Hippocampal formation (tissue), 2 donors: ENCODE measurements around the gene C1orf105.

Source experiments
- DNase-seq, 2 donors: peaks; one replicate each; lab custom pipeline; 2025; lab: John Stamatoyannopoulos, UW

The C1orf105 gene

DNA sequence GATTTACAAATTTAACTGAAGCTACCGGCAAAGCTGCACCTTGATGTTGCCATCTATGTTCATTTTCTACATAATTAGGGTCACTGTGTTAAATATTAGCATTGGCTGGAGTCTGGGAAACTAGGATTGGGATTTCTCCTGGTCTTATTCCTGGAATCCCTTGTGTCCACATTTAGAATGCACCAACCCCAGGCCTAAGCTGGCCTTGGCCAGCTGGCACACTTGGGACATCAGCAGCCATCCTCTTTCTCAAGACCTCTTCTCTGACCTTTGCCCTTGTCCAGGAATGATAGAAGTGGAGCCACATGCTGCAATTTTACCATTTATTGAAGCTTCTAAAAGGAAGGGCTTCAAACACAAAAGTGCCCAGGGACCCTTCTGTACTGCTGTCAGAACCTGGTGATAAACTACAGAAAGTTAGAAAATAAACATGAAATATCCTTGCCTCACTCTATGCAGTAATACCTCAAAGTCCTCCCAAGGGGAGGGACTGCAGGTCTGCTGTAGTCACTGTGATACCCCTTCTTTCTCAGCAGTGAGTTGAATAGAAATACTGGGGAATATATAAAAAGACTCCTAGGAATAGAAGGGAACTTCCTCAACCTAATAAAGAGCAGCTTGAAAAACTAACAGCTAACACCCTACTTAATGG, 37.1 kb downstream of the C1orf105 start:
- no peak for DNase-seq

DNA sequence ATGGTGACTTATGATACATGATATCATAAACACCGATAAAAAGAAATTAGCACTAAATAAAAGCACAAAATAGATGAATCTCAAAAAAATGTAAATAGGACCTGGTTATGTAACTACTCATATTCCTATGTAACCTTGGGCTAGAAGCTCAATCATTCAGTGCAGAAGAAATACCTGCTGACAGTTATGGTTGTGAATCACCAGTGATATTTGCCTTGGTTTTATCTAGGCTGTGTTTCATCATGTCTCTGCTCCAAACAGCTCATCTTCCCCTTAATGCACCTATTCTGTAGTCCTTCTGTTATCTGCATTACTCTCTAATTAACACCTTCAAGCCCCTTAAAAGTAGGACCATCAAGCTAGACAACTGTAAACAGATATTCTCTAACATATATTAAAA, 39.7 kb downstream of the C1orf105 start:
- DNase-seq, result no peak

GRCh38 chr1:172460887-172461315, 40.4 kb downstream of the C1orf105 start:
- DNase-seq, result no peak

GRCh38 chr1:172465617-172466016, 45.1 kb downstream of the C1orf105 start:
- no peak for DNase-seq

DNA sequence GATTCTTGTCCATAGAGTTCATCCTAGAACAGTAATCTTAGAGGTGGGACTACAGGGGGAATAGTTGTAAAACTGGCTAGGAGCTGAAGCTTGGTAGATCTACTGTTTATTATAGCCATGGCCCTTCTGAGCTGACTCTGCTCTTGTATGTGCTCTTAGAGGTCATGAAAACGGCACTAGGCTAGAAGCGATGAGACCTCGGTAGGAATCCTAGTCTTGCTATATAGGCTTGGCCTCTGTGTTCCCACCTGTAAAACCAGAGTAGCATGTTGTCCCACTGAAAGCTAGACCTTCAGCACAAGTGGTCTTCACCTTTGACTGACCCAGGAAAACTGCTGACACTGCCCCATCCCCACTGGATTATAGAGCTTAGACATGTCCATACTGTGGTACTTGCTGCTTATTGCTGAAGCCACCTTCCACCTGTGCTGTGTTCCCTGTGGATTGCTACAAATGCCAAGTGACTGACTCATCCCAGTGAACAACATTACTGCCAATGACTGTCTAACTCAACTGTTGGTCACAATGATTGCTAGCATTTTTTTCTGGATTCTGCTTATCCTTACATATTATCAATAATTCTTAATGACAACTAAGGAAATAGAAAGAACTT, 46.4 kb downstream of the C1orf105 start:
- DNase-seq, result no peak

- DNase-seq, result no peak
Measured at GRCh38 chr1:172467446-172467845, 47.0 kb downstream of the C1orf105 start.

- DNase-seq, result no peak
Measured at GRCh38 chr1:172468296-172468695, 47.8 kb downstream of the C1orf105 start.

DNA sequence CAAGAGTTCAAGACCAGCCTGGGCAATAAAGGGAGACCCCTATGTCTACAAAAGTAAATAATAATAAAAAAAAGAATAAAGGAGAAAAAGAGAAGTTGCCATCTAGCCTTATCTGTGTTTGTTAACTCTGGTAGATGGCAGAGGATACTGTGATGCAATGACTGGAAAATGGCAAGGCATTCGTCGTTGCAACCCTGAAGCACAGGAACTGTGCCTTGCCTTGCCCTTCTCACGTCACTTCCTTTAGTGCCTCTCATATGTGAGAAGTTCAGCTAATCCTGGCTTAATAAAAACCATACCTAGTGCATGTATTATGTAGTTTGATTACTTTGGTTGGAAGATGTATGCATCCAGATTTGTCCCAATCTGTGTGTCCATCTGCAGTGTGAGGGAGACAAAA, 49.2 kb downstream of the C1orf105 start:
- no peak for DNase-seq

GRCh38 chr1:172470149-172470548, 49.7 kb downstream of the C1orf105 start:
- no peak for DNase-seq

- DNase-seq, result no peak
Measured at GRCh38 chr1:172471666-172472065, 51.2 kb downstream of the C1orf105 start.

DNA sequence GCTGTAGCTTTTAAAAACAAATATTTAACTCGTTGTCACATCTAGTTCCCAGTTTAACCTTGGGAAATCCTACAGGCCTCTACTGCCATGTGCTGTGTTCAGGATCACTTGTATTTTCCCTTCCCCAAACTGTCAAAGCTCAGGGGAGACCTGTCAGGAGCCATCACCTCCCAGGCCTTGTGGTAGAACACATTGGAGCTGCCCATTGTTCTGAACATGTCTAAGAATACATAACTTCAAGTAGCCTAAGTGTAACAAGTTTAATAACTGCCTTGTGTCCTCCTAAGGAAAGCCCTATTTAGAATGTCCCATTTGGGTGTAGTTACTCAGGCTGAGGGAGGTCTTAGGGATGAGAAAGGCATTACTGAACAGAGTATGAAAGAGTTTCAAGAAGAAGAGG, 52.0 kb downstream of the C1orf105 start:
- no peak for DNase-seq

DNA sequence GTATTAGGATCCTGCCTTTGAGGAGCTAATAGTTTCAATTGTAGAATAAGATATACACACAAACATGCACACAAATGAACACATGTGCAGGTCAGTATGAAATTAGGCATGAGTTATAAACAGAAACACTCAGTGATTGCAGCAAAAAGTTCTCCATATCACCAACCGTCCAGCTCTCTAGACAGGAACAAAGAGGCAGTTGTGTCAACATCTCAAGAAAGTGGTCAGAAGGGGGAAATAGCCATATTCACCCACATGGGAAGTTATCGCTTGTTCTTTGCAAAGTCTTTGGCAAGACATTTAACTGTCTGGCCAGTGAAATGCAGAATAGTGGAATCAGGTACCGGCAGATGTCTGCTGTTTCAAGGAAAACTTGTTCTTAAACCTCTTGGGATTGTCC, 52.8 kb downstream of the C1orf105 start:
- DNase-seq, result no peak

GRCh38 chr1:172473842-172474241, 53.4 kb downstream of the C1orf105 start:
- DNase-seq, result no peak

- DNase-seq, result no peak
Measured at GRCh38 chr1:172476218-172476811, 55.8 kb downstream of the C1orf105 start.

DNA sequence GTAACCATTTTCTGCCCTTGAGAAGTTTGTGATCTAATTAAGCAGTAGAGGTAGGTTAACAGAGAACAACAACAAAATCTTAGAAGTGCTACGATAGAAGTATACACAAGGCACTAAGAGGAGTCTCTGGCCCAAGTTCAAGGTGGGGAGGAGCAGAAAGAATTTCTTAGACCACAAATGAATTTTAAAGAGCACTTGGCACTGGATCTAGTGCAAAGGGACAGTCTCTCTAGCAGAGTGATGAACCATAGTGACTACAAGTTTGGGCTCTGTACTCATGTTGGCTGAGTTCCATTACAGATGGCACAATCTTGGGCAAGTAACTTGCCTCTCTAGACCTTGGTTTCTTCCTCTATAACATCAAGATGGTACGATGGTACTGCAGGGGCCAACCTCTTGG, 56.7 kb downstream of the C1orf105 start:
- no peak for DNase-seq

GRCh38 chr1:172477741-172478140, 57.3 kb downstream of the C1orf105 start:
- no peak for DNase-seq

DNA sequence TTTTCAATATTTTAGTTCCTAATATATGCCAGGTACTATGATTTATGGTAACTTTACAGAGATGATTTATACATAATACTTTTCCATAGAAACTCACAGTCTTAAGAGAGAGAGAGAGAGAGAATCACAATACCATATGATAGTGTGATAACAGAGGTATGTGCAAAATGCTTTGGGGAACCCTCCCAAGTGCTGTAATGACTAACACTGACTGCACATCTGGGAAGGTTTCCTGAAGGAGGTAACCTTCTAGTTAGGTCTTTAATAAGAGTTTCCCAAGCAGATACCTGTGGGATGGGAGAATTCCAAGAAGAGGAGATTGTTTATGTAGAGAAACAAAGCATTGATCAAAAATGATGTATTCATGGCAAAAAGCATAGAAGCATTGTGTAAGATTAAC, 58.0 kb downstream of the C1orf105 start:
- DNase-seq, result no peak

GRCh38 chr1:172480431-172480830, 59.9 kb downstream of the C1orf105 start:
- no peak for DNase-seq

- no peak for DNase-seq
Measured at GRCh38 chr1:172482044-172482443, 61.6 kb downstream of the C1orf105 start.

- DNase-seq, result no peak
Measured at GRCh38 chr1:172483448-172483847, 63.0 kb downstream of the C1orf105 start.

GRCh38 chr1:172484252-172484651, 63.8 kb downstream of the C1orf105 start:
- no peak for DNase-seq

- DNase-seq, result no peak
Measured at GRCh38 chr1:172485626-172486025, 65.1 kb downstream of the C1orf105 start.

DNA sequence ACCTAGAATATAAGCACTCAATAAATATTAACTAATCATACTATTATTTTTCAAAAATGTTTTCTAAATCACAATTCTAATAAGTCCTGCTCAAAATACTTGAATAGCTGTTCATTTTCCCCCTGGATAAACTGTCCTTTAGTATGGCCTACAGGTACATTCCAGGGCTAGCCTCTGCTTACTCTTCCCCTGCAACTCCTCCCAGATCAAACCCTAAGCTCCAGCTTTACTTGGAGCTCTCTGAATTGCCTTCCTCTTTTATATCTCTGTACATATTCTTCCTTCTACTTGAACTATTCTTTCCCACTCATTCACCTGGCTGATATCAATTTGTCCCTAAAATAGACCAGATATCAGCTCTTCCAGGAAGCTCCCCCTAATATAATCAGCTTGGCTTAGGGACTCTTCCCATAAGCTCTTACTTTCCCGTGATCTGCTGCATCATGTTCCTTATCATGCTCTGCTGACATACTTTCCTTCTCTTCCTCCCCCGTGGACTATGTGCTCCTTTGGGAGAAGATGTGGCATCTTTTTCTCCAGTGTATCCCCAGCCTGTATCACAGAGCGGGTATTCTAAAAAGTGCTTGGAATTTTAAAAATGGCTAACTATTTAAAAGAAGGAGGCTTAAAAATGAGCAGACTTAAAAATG, 66.4 kb downstream of the C1orf105 start:
- DNase-seq, result no peak
